Brain microvascular endothelial cell (primary cell): ENCODE data around the gene LGALS13.

Experiments used
- DNase-seq: peaks from one replicate; pipeline ENCODE4 v3.0.0-alpha.2; 2020
- H3K27ac ChIP-seq: fragments of 250-450 bp; sonication (Bioruptor Pico); 2 replicates; pipeline ENCODE4 v1.5.1; 2020; ENCODE audit warnings: mild to moderate bottlenecking, moderate library complexity
- H3K27me3 ChIP-seq: fragments of 250-450 bp; sonication (Bioruptor Pico); replicated peaks from 2 replicates; pipeline ENCODE4 v1.5.1; 2020; ENCODE audit warnings: mild to moderate bottlenecking
- H3K36me3 ChIP-seq: fragments of 250-450 bp; sonication (Bioruptor Pico); replicated peaks from 2 replicates; pipeline ENCODE4 v1.5.1; 2020; ENCODE audit warnings: mild to moderate bottlenecking
- H3K4me3 ChIP-seq: 2 replicates; pipeline ENCODE4 v1.5.1; 2011; ENCODE audit warnings: low read depth, mild to moderate bottlenecking, control low read depth, low read length, moderate library complexity
- CTCF ChIP-seq: IDR thresholded peaks from 2 replicates; pipeline ENCODE4 v1.5.1; 2011; ENCODE audit warnings: low read depth, mild to moderate bottlenecking, moderate library complexity, low read length, control low read depth, inconsistent platforms; ENCODE audit errors: missing control alignments
- in situ Hi-C: cut with HindIII; loops from 2 replicates; pipeline ENCODE4 v1.10.0; 2017; ENCODE audit warnings: low sequenced_read_pairs, low pct_ligation_motif_present

The LGALS13 gene

DNA sequence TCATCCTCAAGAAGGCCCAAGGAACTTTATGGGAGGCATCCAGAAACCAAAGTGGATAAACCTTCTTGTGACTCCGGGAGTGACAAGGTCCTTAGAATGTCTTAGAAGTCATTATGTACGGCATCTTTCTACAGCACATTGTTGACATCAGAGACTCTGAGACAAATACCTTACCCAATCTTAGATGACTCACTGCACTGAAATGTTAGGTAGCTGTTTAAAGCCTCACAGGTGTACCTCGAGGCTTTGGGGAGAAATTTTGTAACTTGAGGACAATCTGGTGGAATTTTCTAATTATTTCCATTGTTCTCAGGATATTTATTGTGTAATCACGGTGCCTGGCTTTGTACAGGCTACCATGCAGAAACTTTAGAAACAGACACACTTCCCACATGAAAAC, 14.8 kb upstream of the LGALS13 start:
- H3K36me3 ChIP-seq: no peaks in the 10 kb centered on the region
- DNase-seq: no peak
- in situ Hi-C loops: no loop called here

GRCh38 chr19:39588066-39588465, 14.3 kb upstream of the LGALS13 start:
- H3K27ac ChIP-seq: no peak overlapping the region
- no peak overlapping the region for H3K4me3 ChIP-seq
- TF ChIP-seq CTCF: no peak
- in situ Hi-C loops: no loop called here
- no peaks in the 10 kb centered on the region for H3K27me3 ChIP-seq
- H3K36me3 ChIP-seq: no peaks in the 10 kb centered on the region
- no peak for DNase-seq

More for the DNA sequence above, 14.8 kb upstream of the LGALS13 start:
- H3K27ac ChIP-seq: no peak overlapping the region
- no peaks in the 10 kb centered on the region for H3K27me3 ChIP-seq
- H3K4me3 ChIP-seq: no peak overlapping the region
- TF ChIP-seq CTCF: no peak

GRCh38 chr19:39590265-39590664, 12.1 kb upstream of the LGALS13 start:
- no peak for TF ChIP-seq CTCF
- in situ Hi-C loops: no loop called here
- no peaks in the 10 kb centered on the region for H3K36me3 ChIP-seq
- DNase-seq: peak; percentile 12
- no peak overlapping the region for H3K4me3 ChIP-seq
- no peaks in the 10 kb centered on the region for H3K27me3 ChIP-seq
- no peak overlapping the region for H3K27ac ChIP-seq

DNA sequence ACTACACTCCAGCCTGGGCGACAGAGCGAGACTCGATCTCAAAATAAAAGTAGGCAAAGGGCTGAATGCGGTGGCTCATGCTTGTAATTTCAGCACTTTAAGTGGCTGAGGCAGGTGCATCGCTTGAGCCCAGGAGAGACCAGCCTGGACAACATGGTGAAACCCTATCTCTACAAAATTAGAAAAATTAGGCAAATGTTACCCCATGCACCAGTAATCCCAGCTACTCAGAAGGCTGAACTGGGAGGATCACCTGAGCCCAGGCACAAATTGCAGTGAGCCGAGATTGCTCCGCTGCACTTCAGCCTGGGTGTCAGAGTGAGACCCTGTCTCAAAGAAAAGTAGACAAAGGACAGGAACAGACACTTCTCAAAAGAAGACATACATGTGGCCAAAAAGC, 9.9 kb upstream of the LGALS13 start:
- Histone ChIP-seq H3K27ac (no peak overlapping the region), H3K4me3 (no peak overlapping the region), H3K36me3 (no peaks in the 10 kb centered on the region), H3K27me3 (no peaks in the 10 kb centered on the region)
- no peak for TF ChIP-seq CTCF
- in situ Hi-C loops: no loop called here
- DNase-seq: no peak

GRCh38 chr19:39595950-39596349, 6.4 kb upstream of the LGALS13 start:
- TF ChIP-seq CTCF: no peak
- Histone ChIP-seq H3K27ac (no peak overlapping the region), H3K4me3 (no peak overlapping the region), H3K27me3 (no peaks in the 10 kb centered on the region), H3K36me3 (no peaks in the 10 kb centered on the region)
- DNase-seq: no peak
- in situ Hi-C loops: no loop called here

DNA sequence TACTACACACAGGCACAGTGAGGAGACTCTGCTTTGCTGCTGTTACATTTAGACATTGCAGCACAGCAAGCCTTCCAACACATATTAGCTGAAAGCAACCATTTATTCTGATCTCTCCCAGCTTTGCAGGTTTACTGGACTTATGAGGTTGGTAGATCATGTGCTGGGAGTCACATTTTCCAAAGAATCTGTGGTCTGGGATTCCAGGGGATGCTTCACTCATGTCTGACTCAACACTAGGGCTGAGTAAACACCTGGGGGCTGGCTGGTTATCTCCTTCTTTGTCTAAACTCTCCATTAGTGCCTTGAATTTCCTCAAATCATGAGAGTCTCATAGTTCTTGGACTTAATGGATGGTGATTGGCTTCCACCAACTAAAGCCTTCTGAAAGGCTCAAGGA, 5.4 kb upstream of the LGALS13 start:
- no peak overlapping the region for H3K4me3 ChIP-seq
- DNase-seq: no peak
- no peaks in the 10 kb centered on the region for H3K36me3 ChIP-seq
- H3K27ac ChIP-seq: no peak overlapping the region
- TF ChIP-seq CTCF: no peak
- H3K27me3 ChIP-seq: no peaks in the 10 kb centered on the region
- in situ Hi-C loops: no loop called here
